NOMO-1 (cell line): ENCODE results near the gene STK32B.

ENCODE experiments used
- DNase-seq, 2 experiments: peaks; one replicate each; lab custom pipeline; 2025; ENCODE audit not compliant: unreplicated experiment in 2 of 2; lab: John Stamatoyannopoulos, UW

STK32B gene

DNA sequence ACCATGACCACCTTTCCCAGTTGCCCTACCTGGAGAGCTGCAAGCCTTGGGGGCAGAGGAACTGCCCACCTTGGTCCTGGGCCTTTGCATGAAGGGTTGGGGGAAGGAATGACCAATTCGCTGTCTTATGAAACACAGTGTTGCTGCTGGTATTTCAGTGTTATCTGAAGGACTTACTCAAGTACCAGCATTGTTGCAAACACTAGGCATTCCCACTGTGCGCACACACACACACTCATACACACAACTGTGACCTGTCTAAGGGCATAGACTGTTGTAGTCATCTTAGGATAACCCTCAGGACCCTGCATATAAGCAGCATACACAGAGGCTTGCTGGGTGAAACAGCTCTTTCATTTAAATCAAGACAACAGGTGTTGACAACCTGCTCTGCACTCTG is 446.2 kb downstream of the STK32B start:
- DNase-seq: no peak

DNA sequence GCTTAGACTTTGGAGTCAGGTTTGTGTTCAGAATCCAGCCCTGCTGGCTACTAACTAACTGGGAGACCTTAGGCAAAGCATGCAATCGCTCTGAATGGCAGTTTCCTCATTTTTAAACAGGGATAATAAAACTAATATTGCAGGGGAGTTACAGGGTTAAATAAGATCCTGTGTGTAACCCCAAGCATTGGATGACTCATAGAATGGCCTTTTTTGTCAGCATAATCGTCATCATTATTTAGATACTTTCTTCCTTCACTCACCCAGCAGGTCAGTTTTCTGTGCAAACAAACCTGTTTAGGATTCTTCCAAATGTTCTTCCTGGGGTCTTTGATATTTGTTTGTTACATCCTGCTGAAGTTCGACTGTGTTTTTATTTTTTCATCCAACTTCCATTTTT is 448.9 kb downstream of the STK32B start:
- no peak for DNase-seq

DNA sequence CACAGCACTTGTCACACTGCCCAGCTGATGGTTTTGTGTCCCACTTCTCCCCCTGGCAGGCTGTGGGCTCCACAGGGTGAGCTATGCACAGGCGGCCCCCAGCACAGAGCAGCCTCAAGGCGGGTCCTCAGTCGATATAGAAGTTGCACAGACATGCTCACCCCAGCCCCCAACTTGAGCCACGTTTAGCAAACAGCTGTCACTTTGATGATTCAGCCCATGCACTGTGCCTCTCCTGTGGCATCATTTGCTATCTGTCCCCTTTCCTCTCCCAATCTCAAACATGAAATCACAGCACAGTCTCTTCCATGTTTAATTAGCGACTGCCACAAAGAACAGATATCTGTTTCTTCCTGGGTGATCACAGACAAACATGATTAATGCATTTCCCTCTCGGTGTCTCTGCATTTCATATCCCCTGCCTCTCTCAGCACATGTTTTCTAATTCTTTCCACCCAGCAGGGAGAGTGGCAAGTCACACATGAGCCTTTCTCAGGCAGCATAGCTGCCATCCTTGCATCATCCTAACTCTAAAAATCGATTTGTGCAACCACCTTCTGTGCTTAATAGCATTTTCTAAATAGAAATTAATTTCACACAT is 452.2 kb downstream of the STK32B start:
- no peak for DNase-seq

DNA sequence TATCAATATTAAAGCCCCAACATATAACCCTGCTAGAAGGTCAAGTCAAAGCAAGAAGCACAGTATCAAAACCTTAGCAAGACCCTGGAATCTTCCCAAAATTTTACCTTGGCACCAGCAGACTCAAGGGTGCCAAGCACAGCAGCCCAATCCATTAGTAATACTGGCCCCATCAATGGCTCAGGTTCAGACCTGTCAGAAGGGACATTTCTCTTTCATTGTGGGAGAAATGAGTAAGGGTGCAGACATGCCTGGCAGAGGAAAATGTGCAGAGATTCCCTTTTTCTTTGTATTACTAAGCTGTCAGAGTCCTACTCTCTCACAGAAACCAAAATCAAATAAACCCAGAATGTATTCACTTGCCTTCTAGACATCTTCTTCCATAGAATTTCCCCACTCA is 453.2 kb downstream of the STK32B start:
- no peak for DNase-seq

DNA sequence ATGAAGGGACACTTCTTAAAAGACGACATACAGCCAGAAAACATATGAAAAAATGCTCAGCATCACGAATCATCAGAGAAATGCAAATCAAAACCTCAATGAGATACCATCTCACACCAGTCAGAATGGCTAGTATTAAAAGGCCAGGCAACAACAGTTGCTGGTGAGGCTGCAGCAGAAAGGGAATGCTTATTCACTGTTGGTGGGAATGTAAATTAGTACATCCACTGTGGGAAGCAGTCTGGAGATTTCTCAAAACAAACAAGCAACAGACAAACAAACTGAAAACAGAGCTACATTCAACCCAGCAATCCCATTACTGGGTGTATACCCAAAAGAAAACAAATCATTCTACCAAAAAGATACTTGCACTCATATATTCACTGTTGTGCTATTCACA is 459.2 kb downstream of the STK32B start:
- no peak for DNase-seq

DNA sequence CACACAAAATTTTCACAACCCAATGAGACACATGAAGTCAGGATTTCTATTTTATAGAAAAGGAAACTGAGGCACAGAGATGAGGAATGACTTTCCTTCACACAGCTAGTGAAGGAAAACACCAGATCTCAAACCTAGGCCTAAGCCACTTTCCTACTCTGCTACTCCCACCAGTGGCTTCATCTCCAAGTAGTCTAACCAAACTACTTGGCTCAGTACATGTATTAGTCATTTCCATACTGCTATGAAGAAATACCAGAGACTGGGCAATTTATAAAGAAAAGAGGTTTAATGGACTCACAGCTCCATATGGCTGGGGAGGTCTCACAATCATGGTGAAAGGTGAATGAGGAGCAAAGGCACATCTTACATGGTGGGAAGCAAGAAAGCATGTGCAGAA is 460.5 kb downstream of the STK32B start:
- DNase-seq: no peak

DNA sequence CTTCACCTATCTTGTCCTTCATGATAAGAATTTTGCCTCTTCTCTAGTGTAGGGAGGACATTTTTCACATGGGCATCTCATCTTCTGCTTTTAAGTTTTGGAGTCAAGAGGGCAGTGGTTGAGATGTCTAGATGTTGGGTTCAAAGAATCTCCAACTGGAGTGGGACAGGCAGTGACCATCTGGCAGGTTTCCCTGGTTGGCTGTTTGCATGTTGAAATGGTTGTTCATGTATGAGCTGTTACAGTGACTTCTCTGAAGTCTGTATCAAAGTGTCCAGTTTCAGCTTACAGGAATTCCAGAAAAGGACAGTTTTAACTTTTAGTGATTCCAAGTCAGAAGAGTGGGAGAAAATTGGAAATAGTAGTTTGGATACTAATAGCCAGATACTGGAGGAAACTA is 464.4 kb downstream of the STK32B start:
- DNase-seq: no peak

DNA sequence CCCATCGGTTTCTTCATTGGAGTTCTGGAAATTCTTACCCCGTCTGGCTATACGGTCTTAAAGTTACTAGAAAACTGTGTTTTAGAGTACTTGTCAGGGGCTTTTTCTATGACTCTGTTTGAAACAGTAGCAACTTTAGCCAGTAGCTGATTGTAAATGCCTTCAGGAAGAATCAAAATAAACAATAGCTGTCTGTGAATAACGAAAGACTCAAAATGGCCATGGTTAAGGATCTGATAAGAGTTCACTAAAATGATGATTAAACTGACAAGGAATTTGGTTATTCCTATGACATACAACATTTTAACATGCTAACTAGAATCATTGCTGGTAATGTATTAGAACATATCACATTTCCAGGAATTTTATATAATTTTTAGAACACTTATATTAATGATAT is 466.1 kb downstream of the STK32B start:
- no peak for DNase-seq

DNA sequence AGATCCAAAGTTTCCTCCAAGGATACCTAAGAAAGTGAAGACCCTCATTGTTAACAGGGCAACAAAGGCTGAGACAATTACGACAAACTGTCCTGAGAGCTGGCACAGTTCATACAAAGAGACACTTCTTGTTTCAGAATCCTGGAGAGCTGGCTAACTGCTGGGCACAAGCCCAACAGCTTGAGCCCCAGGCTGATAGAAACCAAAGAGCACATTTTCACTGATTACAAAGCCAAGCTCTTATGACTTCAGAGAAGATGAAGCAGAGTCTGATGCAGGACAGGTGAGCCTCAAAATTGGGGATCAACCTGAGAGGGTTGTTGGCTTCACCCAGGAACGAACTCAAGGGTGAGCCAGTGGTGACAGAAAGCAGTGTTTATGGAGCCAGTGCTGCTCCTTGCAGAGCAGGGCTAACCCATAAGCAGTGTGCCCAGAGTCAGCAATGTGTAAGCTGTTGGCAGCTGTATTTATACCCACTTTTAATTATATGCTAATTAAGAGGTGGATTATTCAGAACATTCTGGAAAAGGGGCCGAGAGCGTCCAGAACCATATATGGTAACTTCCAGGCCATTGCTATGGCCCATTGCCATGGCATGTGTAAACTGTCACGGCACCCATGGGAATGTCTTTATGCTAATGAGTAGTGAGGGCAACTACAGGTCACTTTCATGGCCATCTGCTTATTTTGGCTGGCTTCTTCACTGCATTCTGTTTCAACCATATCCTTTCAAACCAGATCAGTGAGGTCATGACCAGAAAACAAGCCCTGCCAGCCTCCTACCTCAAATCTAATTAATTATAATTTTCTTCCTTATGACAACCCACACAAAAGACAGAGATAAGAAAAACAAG is 473.4 kb downstream of the STK32B start:
- no peak for DNase-seq

DNA sequence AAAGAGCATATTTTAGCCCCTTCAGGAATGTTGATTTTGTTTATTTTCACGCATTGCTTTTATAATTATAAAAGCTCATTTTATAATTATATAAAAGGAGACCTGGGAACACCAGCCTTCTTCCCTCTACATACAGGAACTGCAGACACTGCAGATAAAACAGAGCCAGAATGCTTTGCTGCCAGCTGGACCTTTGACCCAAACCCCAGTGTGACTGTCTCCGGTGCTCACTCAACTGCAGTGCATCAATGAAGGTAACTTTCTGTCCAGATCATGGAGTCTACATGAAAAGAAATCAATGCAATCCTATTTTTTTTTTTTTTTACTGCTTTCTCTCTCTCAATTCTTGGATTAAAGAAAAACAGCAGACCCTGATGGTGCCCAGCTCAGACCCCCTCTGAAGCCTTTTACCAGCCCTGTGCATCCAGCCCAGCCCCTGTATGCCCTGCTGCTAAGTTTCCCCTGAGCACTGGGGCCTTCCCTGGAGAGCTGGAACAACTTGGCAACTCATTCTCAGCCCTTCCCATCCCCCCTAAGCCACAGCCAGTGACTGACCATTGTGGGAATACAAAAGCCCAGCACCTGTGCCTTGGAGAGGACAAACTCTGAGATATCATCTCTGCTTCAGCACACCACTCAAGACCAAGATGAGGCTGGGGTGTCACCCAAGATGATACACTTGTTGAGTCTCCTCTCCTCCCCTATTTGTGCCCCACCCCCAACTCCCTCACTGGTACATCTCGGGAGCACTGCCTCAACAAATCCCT is 475.0 kb downstream of the STK32B start:
- no peak for DNase-seq

DNA sequence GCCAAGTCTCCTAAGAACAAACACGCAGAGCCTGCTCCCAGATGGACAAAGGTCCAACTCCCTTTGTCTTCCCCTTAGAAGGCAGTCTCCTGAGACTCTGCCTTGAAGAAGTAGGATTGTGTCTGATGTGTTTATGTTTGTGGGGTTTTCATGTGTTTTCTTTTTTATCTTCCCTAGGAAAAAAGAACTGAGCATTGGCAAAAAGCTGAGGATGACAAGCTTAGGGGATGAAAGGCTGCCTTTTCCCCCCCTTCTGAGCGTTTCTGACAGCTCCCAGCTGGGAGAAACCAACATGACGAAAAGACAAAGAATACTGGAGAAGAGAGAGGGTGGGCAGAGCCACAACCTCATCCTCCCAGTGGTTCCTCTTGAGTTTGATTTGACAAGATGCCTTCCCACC is 475.9 kb downstream of the STK32B start:
- no peak for DNase-seq

DNA sequence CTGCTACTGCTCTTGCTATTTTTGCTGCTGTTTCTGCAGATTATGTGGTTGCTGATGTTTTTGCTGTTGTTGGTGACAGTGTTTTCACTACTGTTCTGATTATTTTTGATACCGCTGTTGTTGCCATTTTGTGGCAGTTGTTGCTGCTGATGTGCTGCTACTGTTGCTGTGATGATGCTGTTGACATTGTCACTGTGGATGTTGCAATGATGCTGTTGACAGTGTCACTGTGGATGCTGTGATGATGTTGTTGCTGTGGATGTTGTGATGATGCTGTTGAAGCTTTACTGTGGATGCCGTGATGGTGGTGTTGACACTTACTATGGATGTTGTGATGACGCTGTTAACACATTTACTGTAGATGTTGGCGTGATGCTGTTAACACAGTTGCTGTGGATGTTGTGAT is 476.8 kb downstream of the STK32B start:
- DNase-seq: no peak

DNA sequence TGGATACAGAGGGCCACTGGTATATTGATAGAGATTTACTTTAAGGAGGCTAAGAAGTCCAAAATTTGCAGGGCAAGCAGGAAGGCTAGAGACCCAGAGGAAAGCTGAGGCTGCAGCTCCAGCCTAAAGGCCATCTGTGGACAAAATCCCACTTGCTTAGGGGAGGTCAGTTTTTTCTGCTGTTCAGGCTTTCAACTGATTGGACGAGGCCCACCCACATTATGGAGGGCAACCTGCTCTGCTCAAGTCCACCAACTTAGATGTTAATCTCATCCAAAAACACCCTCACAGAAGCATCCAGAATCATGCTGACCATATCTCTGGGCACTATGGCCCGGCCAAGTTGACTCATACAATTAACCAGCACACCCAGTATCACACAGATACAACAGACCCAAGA is 480.8 kb downstream of the STK32B start:
- DNase-seq: no peak

DNA sequence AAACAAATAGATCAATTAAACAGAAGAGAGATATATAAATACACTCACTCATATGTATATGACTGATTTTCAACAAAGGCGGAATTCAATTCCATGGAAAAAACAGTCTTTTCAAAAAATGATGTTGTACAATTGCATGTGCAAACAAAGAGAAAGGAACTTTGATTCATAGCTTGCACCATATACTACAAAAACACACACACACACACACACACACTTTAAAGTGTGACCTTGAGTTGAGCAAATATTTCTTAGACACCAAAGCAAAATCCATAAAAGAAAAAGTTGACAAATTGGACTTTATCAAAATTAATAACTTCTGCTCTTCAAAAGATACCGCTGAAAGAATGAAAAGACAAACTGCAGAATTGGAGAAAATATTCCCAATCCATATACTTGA is 488.3 kb downstream of the STK32B start:
- DNase-seq: no peak

DNA sequence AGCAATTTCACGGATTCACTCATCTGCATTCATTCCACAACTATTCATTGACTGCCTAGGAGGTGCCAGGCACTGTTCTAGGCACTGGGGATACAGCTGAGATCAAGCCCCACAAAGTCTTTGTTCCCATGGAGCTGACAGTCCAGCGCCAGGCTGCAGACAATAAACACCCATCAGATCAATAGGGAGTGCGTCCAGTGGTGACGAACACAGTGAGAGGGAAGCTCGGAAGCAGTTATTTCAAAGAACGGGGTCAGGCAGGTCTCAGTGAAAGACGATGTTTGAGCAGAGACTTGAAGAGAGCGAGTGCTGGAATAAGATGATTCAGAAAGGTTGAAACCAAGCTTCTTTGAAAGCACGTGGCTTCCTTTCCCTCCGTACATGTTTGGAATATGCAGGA is 489.9 kb downstream of the STK32B start:
- DNase-seq: no peak

DNA sequence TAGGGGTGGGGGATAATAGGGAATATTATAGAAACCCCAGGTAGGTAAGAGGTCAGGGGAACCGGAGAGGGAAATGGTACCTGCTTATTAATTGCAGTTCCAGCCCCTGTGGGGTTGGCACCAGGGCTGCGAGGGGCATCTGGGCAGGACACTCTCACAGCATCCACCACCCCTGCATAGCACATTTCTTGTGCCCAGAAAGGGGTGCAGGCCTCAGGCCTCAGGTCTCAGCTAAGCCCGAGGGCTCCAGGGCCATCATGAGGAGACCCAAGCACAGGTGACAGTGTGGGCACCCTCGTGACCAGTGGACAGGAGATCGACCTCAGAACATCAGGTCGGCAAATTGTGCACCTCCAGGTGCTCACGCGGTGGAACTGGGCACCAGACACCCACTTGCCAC is 492.4 kb downstream of the STK32B start:
- DNase-seq: no peak

DNA sequence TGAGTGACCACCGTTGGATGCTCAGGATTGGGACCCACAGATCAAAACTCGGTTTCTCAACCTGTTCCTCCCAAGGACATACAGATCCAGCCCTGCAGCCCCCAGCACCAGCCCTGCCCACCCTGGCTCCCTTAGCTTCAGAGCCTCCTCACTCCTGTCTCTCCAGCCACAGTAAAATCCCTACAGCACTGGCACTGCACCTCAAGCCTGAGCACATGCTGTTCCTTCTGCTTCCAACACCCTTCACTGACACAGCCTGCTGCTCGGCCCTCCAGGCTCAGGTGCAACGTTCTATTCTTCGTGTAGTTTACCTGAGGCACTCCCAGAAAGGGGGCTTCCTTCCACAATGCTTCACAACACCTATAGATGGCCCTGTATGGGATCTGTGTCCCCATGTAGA is 493.5 kb downstream of the STK32B start:
- DNase-seq: no peak

DNA sequence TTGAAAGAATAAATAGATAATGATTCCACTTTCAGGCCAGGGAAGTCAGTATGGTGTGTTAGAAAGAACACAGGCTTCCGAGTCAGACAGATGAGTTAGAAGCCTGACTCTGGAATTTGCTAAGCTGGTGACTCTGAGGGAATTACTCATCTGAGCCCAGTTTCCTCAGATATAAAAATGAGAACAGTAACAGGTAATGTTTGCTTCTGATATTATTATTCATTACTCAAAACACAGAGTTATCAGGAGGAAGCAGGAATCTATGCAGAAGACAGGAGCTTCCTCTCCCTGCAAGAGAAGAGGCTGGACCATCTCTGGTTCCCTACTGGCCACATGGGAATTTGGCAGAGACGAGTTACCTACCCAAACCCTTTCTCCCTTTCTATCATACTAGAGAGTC is 494.0 kb downstream of the STK32B start:
- DNase-seq: no peak

DNA sequence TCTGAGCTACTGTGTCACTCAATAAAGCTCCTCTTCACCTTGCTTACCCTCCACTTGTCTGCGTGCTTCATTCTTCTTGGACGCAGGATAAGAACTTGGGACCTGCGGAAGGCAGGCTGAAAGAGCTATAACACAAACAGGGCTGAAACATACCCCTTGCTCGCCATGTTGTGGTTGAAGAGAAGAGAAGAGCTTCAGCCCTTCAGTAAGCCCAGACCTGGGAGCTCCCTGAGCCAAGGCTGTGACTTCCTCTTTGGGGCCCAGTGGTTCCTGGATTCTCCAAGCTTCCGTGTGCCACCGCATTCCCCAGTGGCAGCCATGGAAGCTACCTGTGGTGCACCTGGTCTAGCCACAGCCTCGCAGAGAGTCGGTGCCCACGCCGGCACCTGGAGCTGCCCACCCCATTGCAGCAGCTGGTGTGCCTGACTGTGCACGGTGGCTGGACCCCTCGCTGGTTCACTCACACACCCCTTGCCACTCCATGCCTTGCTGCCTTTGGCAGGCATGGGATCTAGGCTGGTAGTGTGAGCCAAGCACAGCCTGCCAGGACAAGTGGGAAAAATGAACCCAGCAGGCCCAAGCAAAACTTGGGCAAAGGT is 496.5 kb downstream of the STK32B start:
- no peak for DNase-seq
